Measurements from ENCODE around the gene EHD4.

Gene EHD4

DNA sequence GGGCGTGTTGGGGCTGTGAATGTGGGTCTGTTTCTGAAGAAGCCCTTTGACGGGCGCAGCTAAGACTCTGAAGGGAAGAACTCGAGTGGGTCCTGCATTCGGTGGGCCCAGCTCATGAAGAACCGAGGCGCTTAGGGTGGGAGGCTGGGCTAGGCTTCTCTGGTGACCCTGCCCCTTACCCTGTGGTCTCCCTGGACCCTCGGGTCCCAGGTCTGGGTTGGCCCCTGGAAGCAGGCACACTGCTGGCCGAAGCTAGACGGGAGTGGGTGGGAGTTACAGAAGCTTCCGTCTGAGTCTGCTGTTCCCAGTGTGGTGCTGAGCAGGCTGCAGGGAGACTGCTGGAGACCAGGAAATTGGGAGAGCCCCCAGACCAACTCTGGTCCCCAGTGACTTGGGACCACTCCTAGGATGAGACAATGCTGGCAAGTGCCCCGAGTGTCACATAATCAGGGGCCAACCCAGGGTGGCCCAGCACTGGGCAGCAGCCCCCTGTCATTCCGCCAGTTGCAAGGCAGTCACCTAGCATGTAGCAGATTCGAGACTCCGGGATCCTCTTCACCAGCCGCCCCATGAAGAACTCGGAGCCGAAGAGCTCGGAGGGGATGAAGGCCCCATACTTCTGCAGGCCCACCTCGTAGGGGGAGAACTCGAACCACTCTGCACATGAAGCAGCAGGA lies 16.7 kb upstream of the EHD4 start:
- no peak for DNase-seq
- Histone ChIP-seq H3K36me3 (ENCODE audit: insufficient read depth, low read length) (no peaks in the 10 kb centered on the region), H3K4me3 (ENCODE audit: low read depth in 1 of 2, low read length in 2 of 2) (no peak overlapping the region), H3K9ac (ENCODE audit: low read depth, low read length) (no peak overlapping the region), H2AFZ (ENCODE audit: low read depth, low read length) (no peak overlapping the region), H3K4me1 (ENCODE audit: insufficient read depth, low read length) (no peaks in the 10 kb centered on the region), H4K20me1 (ENCODE audit: insufficient read depth, low read length) (no peaks in the 10 kb centered on the region), H3K4me2 (ENCODE audit: insufficient read depth, low read length) (no peak overlapping the region), H3K27ac (ENCODE audit: low read length) (no peak overlapping the region), H3K79me2 (ENCODE audit: insufficient read depth, low read length) (no peaks in the 10 kb centered on the region), H3K27me3 (ENCODE audit: insufficient read depth, low read length, poor library complexity) (no peaks in the 10 kb centered on the region), H3K9me3 (ENCODE audit: insufficient read depth, low read length, severe bottlenecking) (no peaks in the 10 kb centered on the region)
- TF ChIP-seq, protein P1, sequence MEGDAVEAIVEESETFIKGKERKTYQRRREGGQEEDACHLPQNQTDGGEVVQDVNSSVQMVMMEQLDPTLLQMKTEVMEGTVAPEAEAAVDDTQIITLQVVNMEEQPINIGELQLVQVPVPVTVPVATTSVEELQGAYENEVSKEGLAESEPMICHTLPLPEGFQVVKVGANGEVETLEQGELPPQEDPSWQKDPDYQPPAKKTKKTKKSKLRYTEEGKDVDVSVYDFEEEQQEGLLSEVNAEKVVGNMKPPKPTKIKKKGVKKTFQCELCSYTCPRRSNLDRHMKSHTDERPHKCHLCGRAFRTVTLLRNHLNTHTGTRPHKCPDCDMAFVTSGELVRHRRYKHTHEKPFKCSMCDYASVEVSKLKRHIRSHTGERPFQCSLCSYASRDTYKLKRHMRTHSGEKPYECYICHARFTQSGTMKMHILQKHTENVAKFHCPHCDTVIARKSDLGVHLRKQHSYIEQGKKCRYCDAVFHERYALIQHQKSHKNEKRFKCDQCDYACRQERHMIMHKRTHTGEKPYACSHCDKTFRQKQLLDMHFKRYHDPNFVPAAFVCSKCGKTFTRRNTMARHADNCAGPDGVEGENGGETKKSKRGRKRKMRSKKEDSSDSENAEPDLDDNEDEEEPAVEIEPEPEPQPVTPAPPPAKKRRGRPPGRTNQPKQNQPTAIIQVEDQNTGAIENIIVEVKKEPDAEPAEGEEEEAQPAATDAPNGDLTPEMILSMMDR (IDR thresholded peaks at IDR 0.05; ENCODE audit: borderline replicate concordance, extremely low read depth, low read length, poor library complexity, severe bottlenecking) = no peak
- TF ChIP-seq EZH2 (IDR thresholded peaks at IDR 0.05; ENCODE audit: borderline replicate concordance, low read depth, low read length, severe bottlenecking) = no peak
- ATAC-seq (ENCODE audit: insufficient read depth, low read depth) = 0 out of 3 replicates have a peak, but pooled peaks have one; percentile 11

DNA sequence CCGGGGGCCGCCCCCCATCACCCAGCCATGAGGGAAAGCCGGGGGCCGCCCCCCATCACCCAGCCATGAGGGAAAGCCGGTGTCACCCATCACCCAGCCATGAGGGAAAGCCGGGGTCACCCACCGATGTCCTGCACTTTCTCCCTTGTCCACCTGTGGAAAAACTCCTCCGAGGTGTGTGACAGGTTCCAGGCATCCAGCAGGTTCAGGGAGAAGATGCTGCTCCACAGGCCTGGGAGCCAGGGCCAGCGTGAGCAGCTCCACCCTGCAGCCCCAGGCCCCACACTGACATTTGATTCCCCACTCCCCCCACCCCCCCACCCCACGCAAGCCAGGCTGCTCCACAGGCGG lies 15.5 kb upstream of the EHD4 start:
- Histone ChIP-seq H3K27ac (ENCODE audit: low read length) (no peak overlapping the region), H3K4me2 (ENCODE audit: insufficient read depth, low read length) (no peak overlapping the region), H2AFZ (ENCODE audit: low read depth, low read length) (no peak overlapping the region), H3K9me3 (ENCODE audit: insufficient read depth, low read length, severe bottlenecking) (no peaks in the 10 kb centered on the region), H3K9ac (ENCODE audit: low read depth, low read length) (no peak overlapping the region), H3K36me3 (ENCODE audit: insufficient read depth, low read length) (no peaks in the 10 kb centered on the region), H3K4me1 (ENCODE audit: insufficient read depth, low read length) (no peaks in the 10 kb centered on the region), H3K4me3 (ENCODE audit: low read depth in 1 of 2, low read length in 2 of 2) (no peak overlapping the region), H3K79me2 (ENCODE audit: insufficient read depth, low read length) (no peaks in the 10 kb centered on the region), H4K20me1 (ENCODE audit: insufficient read depth, low read length) (no peaks in the 10 kb centered on the region), H3K27me3 (ENCODE audit: insufficient read depth, low read length, poor library complexity) (no peaks in the 10 kb centered on the region)
- no peak for TF ChIP-seq EZH2 (IDR thresholded peaks at IDR 0.05; ENCODE audit: borderline replicate concordance, low read depth, low read length, severe bottlenecking)
- TF ChIP-seq, protein P1 (IDR thresholded peaks at IDR 0.05; ENCODE audit: borderline replicate concordance, extremely low read depth, low read length, poor library complexity, severe bottlenecking) = no peak
- no peak for ATAC-seq (ENCODE audit: insufficient read depth, low read depth)
- DNase-seq = no peak

DNA sequence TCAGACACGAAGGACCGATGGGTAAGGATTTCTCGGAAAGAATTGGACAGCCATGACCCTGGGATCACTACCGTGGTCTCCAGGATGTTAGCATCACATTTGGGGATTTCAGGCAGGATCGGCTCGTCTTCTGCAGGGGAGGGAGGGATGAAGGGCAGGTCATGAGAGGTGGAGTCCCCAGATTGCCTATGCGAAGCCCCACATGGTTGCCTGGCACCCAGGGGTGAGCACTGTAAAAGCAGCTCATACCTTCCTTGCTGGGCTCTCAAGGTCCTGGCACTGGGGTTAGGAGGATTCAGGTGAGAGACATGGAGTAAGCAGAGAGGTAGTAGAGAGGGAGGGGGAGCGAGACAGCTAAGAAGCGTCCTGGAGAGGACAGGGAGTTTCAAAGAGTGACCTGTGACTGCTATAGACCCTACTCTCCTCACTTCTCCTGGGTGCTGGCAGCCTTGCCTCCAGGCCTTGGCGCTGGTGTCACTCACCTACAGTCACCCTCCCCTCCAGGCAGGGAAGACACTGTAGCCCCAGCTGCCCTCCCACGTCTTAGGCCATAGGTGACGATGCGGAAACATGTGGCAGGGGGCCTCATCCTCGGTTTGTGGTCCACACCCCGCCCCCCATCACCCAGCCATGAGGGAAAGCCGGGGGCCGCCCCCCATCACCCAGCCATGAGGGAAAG lies 15.0 kb upstream of the EHD4 start:
- H3K9me3 ChIP-seq (ENCODE audit: insufficient read depth, low read length, severe bottlenecking) = no peaks in the 10 kb centered on the region
- no peaks in the 10 kb centered on the region for H3K27me3 ChIP-seq (ENCODE audit: insufficient read depth, low read length, poor library complexity)

More for the DNA sequence above, 15.0 kb upstream of the EHD4 start:
- H4K20me1 ChIP-seq (ENCODE audit: insufficient read depth, low read length) = no peaks in the 10 kb centered on the region
- DNase-seq (no peak), ATAC-seq (ENCODE audit: insufficient read depth, low read depth) (no peak)
- H3K4me2 ChIP-seq (ENCODE audit: insufficient read depth, low read length) = no peak overlapping the region
- H3K36me3 ChIP-seq (ENCODE audit: insufficient read depth, low read length) = no peaks in the 10 kb centered on the region
- no peaks in the 10 kb centered on the region for H3K4me1 ChIP-seq (ENCODE audit: insufficient read depth, low read length)
- no peak overlapping the region for H3K9ac ChIP-seq (ENCODE audit: low read depth, low read length)
- no peaks in the 10 kb centered on the region for H3K79me2 ChIP-seq (ENCODE audit: insufficient read depth, low read length)
- no peak overlapping the region for H3K27ac ChIP-seq (ENCODE audit: low read length)
- no peak overlapping the region for H2AFZ ChIP-seq (ENCODE audit: low read depth, low read length)
- TF ChIP-seq EZH2 (IDR thresholded peaks at IDR 0.05; ENCODE audit: borderline replicate concordance, low read depth, low read length, severe bottlenecking) = no peak
- TF ChIP-seq, protein P1 (IDR thresholded peaks at IDR 0.05; ENCODE audit: borderline replicate concordance, extremely low read depth, low read length, poor library complexity, severe bottlenecking) = no peak
- H3K4me3 ChIP-seq (ENCODE audit: low read depth in 1 of 2, low read length in 2 of 2) = no peak overlapping the region

Measured in DND-41 (cell line).